DOHH2 (cell line): ENCODE measurements around the gene RUFY1.

Experiments used
- H3F3A ChIP-seq: fragments of 200-600 bp; sonication (generic), shearing (Covaris generic); 2 replicates; pipeline ENCODE4 v1.6.0; 2016; ENCODE audit warnings: antibody characterized with exemption, mild to moderate bottlenecking; ENCODE audit not compliant: control insufficient read depth, insufficient read depth
- H3K27ac ChIP-seq: fragments of 200-600 bp; sonication (generic); 2 replicates; pipeline ENCODE4 v1.5.1; 2014; ENCODE audit warnings: low read depth, mild to moderate bottlenecking, low read length, moderate library complexity
- H3K27me3 ChIP-seq: fragments of 200-600 bp; sonication (generic); 2 replicates; pipeline ENCODE4 v1.6.1; 2014; ENCODE audit warnings: mild to moderate bottlenecking, low read length, mixed read lengths; ENCODE audit not compliant: control insufficient read depth
- H3K36me3 ChIP-seq: fragments of 200-600 bp; sonication (generic); 2 replicates; pipeline ENCODE4 v1.6.1; 2014; ENCODE audit warnings: mild to moderate bottlenecking, low read length, moderate library complexity, mixed read lengths; ENCODE audit not compliant: control insufficient read depth
- H3K4me1 ChIP-seq: fragments of 200-600 bp; sonication (generic); 2 replicates; pipeline ENCODE4 v1.6.1; 2014; ENCODE audit warnings: mild to moderate bottlenecking, low read length, mixed read lengths; ENCODE audit not compliant: control insufficient read depth
- H3K4me2 ChIP-seq: fragments of 200-600 bp; sonication (generic); 2 replicates; pipeline ENCODE4 v1.6.0; 2014; ENCODE audit warnings: mild to moderate bottlenecking, low read length, moderate library complexity
- H3K4me3 ChIP-seq: fragments of 200-600 bp; sonication (generic); 2 replicates; pipeline ENCODE4 v1.5.1; 2014; ENCODE audit warnings: mild to moderate bottlenecking, low read length, mixed read lengths
- H3K79me2 ChIP-seq: fragments of 200-600 bp; sonication (generic); 2 replicates; pipeline ENCODE4 v1.6.1; 2014; ENCODE audit warnings: mild to moderate bottlenecking, low read length, mixed read lengths; ENCODE audit not compliant: control insufficient read depth
- H3K9me2 ChIP-seq: fragments of 200-600 bp; sonication (generic); replicated peaks from 2 replicates; pipeline ENCODE4 v1.6.1; 2014; ENCODE audit warnings: mild to moderate bottlenecking, low read length, mixed read lengths; ENCODE audit not compliant: control insufficient read depth
- H3K9me3 ChIP-seq: fragments of 200-600 bp; sonication (generic); 2 replicates; pipeline ENCODE4 v1.6.1; 2014; ENCODE audit warnings: antibody characterized with exemption, low read length, mixed read lengths; ENCODE audit not compliant: control insufficient read depth, insufficient read depth
- H4K20me1 ChIP-seq: fragments of 200-600 bp; sonication (generic); 2 replicates; pipeline ENCODE4 v1.6.0; 2014; ENCODE audit warnings: low read depth, mild to moderate bottlenecking, antibody characterized with exemption, low read length, moderate library complexity; ENCODE audit not compliant: control insufficient read depth, insufficient read depth
- CTCF ChIP-seq: fragments of 200-600 bp; sonication (generic); IDR thresholded peaks from one replicate; pipeline ENCODE4 v1.5.1; 2014; ENCODE audit warnings: antibody characterized with exemption, mild to moderate bottlenecking, low read depth, low read length; ENCODE audit not compliant: poor library complexity, severe bottlenecking
- EZH2phosphoT487 ChIP-seq: fragments of 200-600 bp; sonication (generic); IDR thresholded peaks from 2 replicates; pipeline ENCODE4 v1.6.1; 2017; ENCODE audit warnings: borderline replicate concordance, mild to moderate bottlenecking, antibody characterized with exemption, low read length, moderate library complexity, mixed read lengths

The RUFY1 gene

GRCh38 chr5:179607160-179607931, 57.0 kb downstream of the RUFY1 start:
- H4K20me1 ChIP-seq: peaks cover 3% of the 10 kb centered on the region; the same call in 1 of the 2 replicates
- H3K79me2 ChIP-seq: no peaks in the 10 kb centered on the region
- no peaks in the 10 kb centered on the region for H3K9me2 ChIP-seq
- peaks cover 68% of the 10 kb centered on the region for H3K36me3 ChIP-seq
- H3F3A ChIP-seq: peaks cover 43% of the 10 kb centered on the region
- no peaks in the 10 kb centered on the region for H3K4me1 ChIP-seq
- H3K4me3 ChIP-seq: no peak overlapping the region
- no peaks in the 10 kb centered on the region for H3K27me3 ChIP-seq
- TF ChIP-seq EZH2phosphoT487: no peak
- TF ChIP-seq CTCF: no peak
- H3K4me2 ChIP-seq: no peak overlapping the region
- H3K9me3 ChIP-seq: no peaks in the 10 kb centered on the region
- no peak overlapping the region for H3K27ac ChIP-seq

DNA sequence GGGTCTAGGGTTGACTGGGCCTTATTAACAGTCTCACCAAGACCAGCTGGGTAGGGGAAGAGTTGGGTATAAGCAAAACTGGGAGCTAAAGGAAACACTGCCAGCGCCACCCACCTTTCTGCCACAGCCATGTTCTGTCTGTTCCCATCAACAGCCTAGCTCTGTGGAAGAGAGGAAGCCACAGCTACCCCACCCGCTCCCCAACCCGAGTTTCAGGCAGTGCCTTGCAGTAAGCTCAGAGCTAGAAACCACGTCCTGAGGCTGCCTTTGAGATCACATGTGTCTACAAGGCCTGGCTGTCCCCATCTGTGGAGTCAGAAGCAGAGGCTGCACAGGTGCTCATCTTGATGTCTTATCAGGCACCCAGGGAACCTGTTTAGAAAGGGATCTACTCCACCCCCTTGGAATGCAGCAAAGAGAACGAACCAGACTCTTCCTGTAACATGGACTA, 57.8 kb downstream of the RUFY1 start:
- H3K4me1 ChIP-seq: no peaks in the 10 kb centered on the region
- H3K27ac ChIP-seq: no peak overlapping the region
- peaks cover 72% of the 10 kb centered on the region for H3K36me3 ChIP-seq
- H3K4me2 ChIP-seq: no peak overlapping the region
- H3K9me2 ChIP-seq: no peaks in the 10 kb centered on the region
- H3K27me3 ChIP-seq: no peaks in the 10 kb centered on the region
- H3F3A ChIP-seq: peaks cover 51% of the 10 kb centered on the region
- no peak overlapping the region for H3K4me3 ChIP-seq
- no peak for TF ChIP-seq CTCF
- TF ChIP-seq EZH2phosphoT487: no peak
- no peaks in the 10 kb centered on the region; the same call in 1 of the 2 replicates for H3K79me2 ChIP-seq
- no peaks in the 10 kb centered on the region for H3K9me3 ChIP-seq
- H4K20me1 ChIP-seq: peaks cover 3% of the 10 kb centered on the region; the same call in 1 of the 2 replicates

DNA sequence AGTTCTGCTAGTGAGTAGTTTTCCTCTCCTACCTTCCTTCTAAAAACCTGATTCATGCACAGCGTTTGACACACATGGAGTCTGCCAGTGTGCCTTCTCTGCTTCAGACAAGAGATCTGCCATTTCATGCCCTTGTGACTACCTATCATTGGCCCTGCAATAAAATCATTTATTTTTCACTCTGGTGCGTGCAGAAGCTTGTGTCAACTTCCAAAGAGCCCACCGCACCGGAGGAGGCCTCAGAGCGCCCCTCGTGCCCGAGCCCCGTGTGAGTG, 59.4 kb downstream of the RUFY1 start:
- Histone ChIP-seq H3K4me2 (no peak overlapping the region), H3K27ac (no peak overlapping the region), H3K27me3 (no peaks in the 10 kb centered on the region), H4K20me1 (peaks cover 13% of the 10 kb centered on the region), H3K9me3 (no peaks in the 10 kb centered on the region), H3K36me3 (peaks cover 85% of the 10 kb centered on the region), H3F3A (peaks cover 67% of the 10 kb centered on the region), H3K79me2 (no peaks in the 10 kb centered on the region; the same call in 1 of the 2 replicates), H3K4me3 (no peak overlapping the region), H3K4me1 (no peaks in the 10 kb centered on the region), H3K9me2 (no peaks in the 10 kb centered on the region)
- TF ChIP-seq CTCF (no peak), EZH2phosphoT487 (no peak)
